Measurements from ENCODE around the gene SGTA. TPM values are rescaled to one million over a fixed set of nuclear protein-coding genes. Genes with fewer than 3 reads are reported as not detected.

SGTA gene
- total and polyA plus RNA-seq, 2 donors from 2014 or later = 50.4 to 66.2 TPM

DNA sequence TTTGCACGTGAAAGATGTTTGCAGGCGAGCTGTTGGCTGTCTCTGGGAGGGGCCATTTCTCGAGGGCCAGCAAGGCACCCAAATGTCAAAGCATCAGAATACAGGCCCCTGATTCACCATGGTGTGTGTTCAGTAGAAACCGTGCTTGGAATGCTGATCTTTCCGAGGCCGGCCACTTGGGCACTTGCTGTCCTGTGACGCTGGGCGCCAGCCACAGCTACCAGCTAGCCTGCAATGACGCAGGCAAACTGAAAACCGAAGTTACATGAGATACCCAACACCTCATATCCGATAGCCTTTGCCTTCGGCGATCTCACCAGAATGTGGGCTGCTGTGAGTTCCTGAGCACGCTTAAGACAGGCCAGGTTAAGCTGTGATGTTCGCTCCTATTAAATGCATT lies 14.2 kb upstream of the SGTA start:
- Histone ChIP-seq H3K27ac (ENCODE audit: low read depth in 2 of 2, low read length in 2 of 2) (no peak overlapping the region), H3K4me3 (ENCODE audit: low read length in 3 of 3) (no peak overlapping the region), H3K36me3 (ENCODE audit: control insufficient read depth in 2 of 3, insufficient read depth in 3 of 3, low read length in 3 of 3) (peaks cover 0 to 5% (median 0%) of the 10 kb centered on the region in 3 donors), H3K27me3 (ENCODE audit: control insufficient read depth, insufficient read depth, low read length) (no peaks in the 10 kb centered on the region), H3K9ac (ENCODE audit: low read length in 3 of 3) (no peak overlapping the region), H3K4me1 (ENCODE audit: control insufficient read depth in 2 of 3, insufficient read depth in 2 of 3, low read depth in 1 of 3, low read length in 3 of 3) (no peaks in the 10 kb centered on the region), H3K9me3 (ENCODE audit: control insufficient read depth in 2 of 3, insufficient read depth in 1 of 3, low read length in 3 of 3) (no peaks in the 10 kb centered on the region)
- DNase-seq (no peak), FAIRE-seq (no peak)
- TF ChIP-seq, protein P1, sequence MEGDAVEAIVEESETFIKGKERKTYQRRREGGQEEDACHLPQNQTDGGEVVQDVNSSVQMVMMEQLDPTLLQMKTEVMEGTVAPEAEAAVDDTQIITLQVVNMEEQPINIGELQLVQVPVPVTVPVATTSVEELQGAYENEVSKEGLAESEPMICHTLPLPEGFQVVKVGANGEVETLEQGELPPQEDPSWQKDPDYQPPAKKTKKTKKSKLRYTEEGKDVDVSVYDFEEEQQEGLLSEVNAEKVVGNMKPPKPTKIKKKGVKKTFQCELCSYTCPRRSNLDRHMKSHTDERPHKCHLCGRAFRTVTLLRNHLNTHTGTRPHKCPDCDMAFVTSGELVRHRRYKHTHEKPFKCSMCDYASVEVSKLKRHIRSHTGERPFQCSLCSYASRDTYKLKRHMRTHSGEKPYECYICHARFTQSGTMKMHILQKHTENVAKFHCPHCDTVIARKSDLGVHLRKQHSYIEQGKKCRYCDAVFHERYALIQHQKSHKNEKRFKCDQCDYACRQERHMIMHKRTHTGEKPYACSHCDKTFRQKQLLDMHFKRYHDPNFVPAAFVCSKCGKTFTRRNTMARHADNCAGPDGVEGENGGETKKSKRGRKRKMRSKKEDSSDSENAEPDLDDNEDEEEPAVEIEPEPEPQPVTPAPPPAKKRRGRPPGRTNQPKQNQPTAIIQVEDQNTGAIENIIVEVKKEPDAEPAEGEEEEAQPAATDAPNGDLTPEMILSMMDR (IDR thresholded peaks at IDR 0.05; ENCODE audit: borderline replicate concordance, extremely low read depth, insufficient read depth) = no peak
- intact Hi-C loops (cut with DNase I) = no loop called here

DNA sequence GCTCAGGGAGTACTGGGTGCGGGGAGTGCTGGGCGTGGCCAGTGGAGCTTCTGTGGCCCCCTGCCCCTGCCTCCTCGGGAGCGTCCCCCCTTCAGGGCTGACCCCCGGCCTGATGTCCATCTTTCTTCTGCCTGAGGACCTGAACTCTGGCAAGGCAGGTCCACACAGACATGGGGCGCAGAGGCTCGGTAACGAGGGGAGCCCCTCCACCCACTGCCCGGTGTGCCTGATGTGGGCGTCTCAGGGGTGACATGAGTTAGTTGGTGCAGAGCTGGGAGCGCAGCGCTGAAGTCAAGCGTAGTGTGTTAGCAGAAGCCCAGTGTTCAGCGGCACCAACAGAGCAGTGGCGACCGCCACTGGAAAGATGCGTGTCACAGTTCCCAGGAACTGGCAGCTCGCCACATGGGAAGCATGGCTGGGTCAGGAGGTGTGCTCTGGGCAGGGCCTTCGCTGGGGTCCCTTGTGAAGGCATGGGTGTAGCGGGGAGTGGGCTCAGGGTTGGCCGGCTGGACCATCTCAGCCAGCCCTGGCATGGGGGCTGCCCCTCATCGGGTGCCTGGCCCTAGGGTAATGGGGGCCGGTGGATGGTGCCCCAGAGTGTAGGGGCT lies 13.7 kb upstream of the SGTA start:
- H3K9me3 ChIP-seq (ENCODE audit: control insufficient read depth in 2 of 3, insufficient read depth in 1 of 3, low read length in 3 of 3) = no peaks in the 10 kb centered on the region
- H3K27ac ChIP-seq (ENCODE audit: low read depth in 2 of 2, low read length in 2 of 2) = no peak overlapping the region
- FAIRE-seq (no peak), DNase-seq (peak in 1 of 5 donors; percentile 69)
- TF ChIP-seq, protein P1 (IDR thresholded peaks at IDR 0.05; ENCODE audit: borderline replicate concordance, extremely low read depth, insufficient read depth) = no peak
- H3K4me3 ChIP-seq (ENCODE audit: low read length in 3 of 3) = no peak overlapping the region
- H3K27me3 ChIP-seq (ENCODE audit: control insufficient read depth, insufficient read depth, low read length) = no peaks in the 10 kb centered on the region
- H3K4me1 ChIP-seq (ENCODE audit: control insufficient read depth in 2 of 3, insufficient read depth in 2 of 3, low read depth in 1 of 3, low read length in 3 of 3) = no peaks in the 10 kb centered on the region
- intact Hi-C loops (cut with DNase I) = no loop called here
- H3K36me3 ChIP-seq (ENCODE audit: control insufficient read depth in 2 of 3, insufficient read depth in 3 of 3, low read length in 3 of 3) = peaks cover 0 to 5% (median 0%) of the 10 kb centered on the region in 3 donors
- H3K9ac ChIP-seq (ENCODE audit: low read length in 3 of 3) = no peak overlapping the region

DNA sequence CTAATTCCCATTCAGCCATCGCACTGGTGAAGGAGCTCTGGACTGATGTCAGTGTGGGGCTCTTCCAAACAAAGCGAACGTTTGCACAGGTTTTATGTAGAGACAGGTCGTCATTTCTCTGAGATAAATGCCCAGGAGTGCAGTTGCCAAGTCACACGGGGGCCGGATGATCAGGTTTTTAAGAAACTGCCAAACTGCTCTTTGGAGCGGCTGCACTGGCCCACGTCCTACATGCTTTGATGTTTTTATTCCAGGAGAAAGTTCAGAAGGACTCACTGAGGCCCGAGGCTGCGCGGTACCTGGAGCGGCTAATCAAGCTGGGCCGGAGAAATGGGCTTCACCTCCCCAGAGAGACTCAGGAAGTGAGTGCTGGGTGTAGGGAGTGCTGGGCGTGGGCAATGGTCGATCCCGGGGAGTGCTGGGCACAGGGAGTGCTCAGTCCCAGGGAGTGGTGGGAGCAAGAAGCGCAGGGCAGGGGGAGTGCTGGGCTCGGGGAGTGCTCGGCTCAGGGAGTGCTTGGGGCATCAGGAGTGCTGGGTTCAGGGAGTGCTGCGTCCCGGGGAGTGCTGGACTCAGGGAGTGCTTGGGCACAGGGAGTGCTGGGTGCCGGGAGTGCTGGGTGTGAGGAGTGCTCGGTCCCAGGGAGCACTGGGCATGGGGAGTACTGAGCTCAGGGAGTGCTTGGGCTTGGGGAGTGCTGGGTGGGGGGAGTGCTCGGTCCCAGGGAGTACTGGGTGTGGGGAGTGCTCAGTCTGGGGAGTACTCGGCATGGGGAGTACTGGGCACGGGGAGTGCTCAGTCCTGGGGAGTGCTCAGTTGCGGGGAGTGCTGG lies 13.0 kb upstream of the SGTA start:
- peaks cover 0 to 5% (median 0%) of the 10 kb centered on the region in 3 donors for H3K36me3 ChIP-seq (ENCODE audit: control insufficient read depth in 2 of 3, insufficient read depth in 3 of 3, low read length in 3 of 3)
- no peaks in the 10 kb centered on the region for H3K27me3 ChIP-seq (ENCODE audit: control insufficient read depth, insufficient read depth, low read length)
- H3K27ac ChIP-seq (ENCODE audit: low read depth in 2 of 2, low read length in 2 of 2) = no peak overlapping the region
- FAIRE-seq (no peak), DNase-seq (no peak)
- H3K9ac ChIP-seq (ENCODE audit: low read length in 3 of 3) = no peak overlapping the region
- no peaks in the 10 kb centered on the region for H3K4me1 ChIP-seq (ENCODE audit: control insufficient read depth in 2 of 3, insufficient read depth in 2 of 3, low read depth in 1 of 3, low read length in 3 of 3)
- intact Hi-C loops (cut with DNase I) = no loop called here
- no peaks in the 10 kb centered on the region for H3K9me3 ChIP-seq (ENCODE audit: control insufficient read depth in 2 of 3, insufficient read depth in 1 of 3, low read length in 3 of 3)
- TF ChIP-seq, protein P1 (IDR thresholded peaks at IDR 0.05; ENCODE audit: borderline replicate concordance, extremely low read depth, insufficient read depth) = no peak
- no peak overlapping the region for H3K4me3 ChIP-seq (ENCODE audit: low read length in 3 of 3)

All from kidney (tissue), 14 donors.